Activated CD8-positive, alpha-beta memory T cell treated with anti-CD3 and anti-CD28 coated beads, Interleukin-2, amount 10 ng/mL, durations not matched to agents 7 days and 5 days (primary cell): Measurements from ENCODE around the gene USP2. TPM values are rescaled to one million over a fixed set of nuclear protein-coding genes. Genes with fewer than 3 reads are reported as not detected.
"Not testable (repeated sequence)": the region's sequence is repeated elsewhere in the genome, so short reads cannot be mapped to it uniquely, and the experiment has no call there.

Source experiments
- ATAC-seq: fragments of 150-1000 bp; cut with Tn5 transposase; one replicate; pipeline ENCODE4 v1.10.0; 2021; ENCODE audit warnings: moderate library complexity
- CTCF ChIA-PET: fragments of 350-600 bp; sonication (Branson Sonifier 250); formaldehyde crosslinking; loops from one replicate; lab custom pipeline; 2021; ENCODE audit warnings: antibody characterized with exemption; lab: Charles Lee
- DNase-seq: peaks from one replicate; pipeline ENCODE4 v3.0.0-alpha.2; 2020
- H3K27ac Mint-ChIP-seq: one replicate; pipeline ENCODE4 v1.8.0; 2021; ENCODE audit warnings: mild to moderate bottlenecking, mixed read lengths
- H3K27me3 Mint-ChIP-seq: one replicate; pipeline ENCODE4 v1.8.0; 2021; ENCODE audit warnings: mixed read lengths
- H3K36me3 Mint-ChIP-seq: one replicate; pipeline ENCODE4 v1.8.0; 2021; ENCODE audit warnings: mild to moderate bottlenecking, mixed read lengths
- H3K4me1 Mint-ChIP-seq: one replicate; pipeline ENCODE4 v1.8.0; 2021; ENCODE audit warnings: mixed read lengths
- H3K4me3 Mint-ChIP-seq: one replicate; pipeline ENCODE4 v1.8.0; 2021; ENCODE audit warnings: mild to moderate bottlenecking, moderate library complexity, mixed read lengths
- H3K9me3 Mint-ChIP-seq: one replicate; pipeline ENCODE4 v1.8.0; 2022; ENCODE audit warnings: low read depth, mixed read lengths
- total RNA-seq, 2 experiments: library from RNA; stranded (reverse); gene quantifications; one replicate each; pipeline ENCODE4 v1.2.3, GENCODE V29; 2021

The USP2 gene
- total RNA-seq, 2 experiments from 2014 or later, result 0.28 to 0.76 TPM

DNA sequence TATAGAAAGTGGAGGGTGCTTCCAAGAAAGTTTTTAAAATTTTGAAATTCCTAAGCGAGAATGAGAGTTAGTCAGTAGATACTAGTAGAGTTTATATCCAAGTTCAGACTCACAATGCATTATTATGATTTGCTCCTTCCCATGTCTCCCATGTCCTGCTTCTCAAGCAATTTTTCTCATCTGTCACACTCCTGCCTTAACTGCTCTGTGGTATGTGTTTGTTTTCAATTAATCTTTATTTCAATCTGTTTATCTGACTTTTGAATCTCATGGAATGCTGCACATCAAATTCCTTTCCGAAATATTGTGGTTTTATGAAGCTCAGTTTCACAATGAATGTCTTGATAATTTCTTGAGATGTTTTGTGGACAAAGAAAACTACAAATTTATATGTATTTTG lies 23.4 kb upstream of the USP2 start:
- DNase-seq (no peak), ATAC-seq (no peak)
- H3K4me1 Mint-ChIP-seq, result no peaks in the 10 kb centered on the region
- H3K27me3 Mint-ChIP-seq, result peaks cover 17% of the 10 kb centered on the region
- no peak overlapping the region for H3K27ac Mint-ChIP-seq
- no peak overlapping the region for H3K4me3 Mint-ChIP-seq
- H3K36me3 Mint-ChIP-seq, result no peaks in the 10 kb centered on the region
- peaks cover 5% of the 10 kb centered on the region for H3K9me3 Mint-ChIP-seq
- CTCF ChIA-PET, result no interaction called here

- H3K4me1 Mint-ChIP-seq, result no peaks in the 10 kb centered on the region
- ATAC-seq, result no peak
- no peak overlapping the region for H3K4me3 Mint-ChIP-seq
- H3K9me3 Mint-ChIP-seq, result peaks cover 17% of the 10 kb centered on the region
- H3K27ac Mint-ChIP-seq, result no peak overlapping the region
- CTCF ChIA-PET, result interaction anchor here (1.0 to 1.2 kb wide), 2 partner anchors 26 to 47 kb away, joined by 4 read pairs; no protein-coding TSS in a partner anchor
- no peak for DNase-seq
- H3K27me3 Mint-ChIP-seq, result peaks cover 34% of the 10 kb centered on the region
- no peaks in the 10 kb centered on the region for H3K36me3 Mint-ChIP-seq
Measured at GRCh38 chr11:119403021-119403420, 21.5 kb upstream of the USP2 start.

DNA sequence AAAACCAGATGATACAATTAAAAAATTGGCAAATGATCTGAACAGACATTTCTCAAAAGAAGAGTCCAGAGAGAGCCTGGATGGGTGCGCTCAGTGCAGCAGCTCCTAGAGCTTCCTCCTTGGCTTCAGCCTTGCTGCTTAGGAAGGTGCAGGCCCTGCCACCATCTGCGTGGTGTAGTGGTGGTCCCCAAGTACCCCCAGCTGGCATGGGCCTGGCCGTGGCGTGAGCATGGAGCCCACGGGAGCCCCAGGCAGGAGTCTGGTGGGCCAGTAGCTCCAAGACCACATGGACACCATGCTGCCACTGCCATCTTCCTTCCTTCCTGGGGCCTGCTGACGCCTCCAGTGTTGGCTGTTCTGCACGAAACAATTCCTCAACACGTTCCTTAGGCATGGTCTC lies 21.0 kb upstream of the USP2 start:
- no peak overlapping the region for H3K4me3 Mint-ChIP-seq
- H3K4me1 Mint-ChIP-seq, result no peaks in the 10 kb centered on the region
- CTCF ChIA-PET, result no interaction called here
- peaks cover 39% of the 10 kb centered on the region for H3K27me3 Mint-ChIP-seq
- H3K27ac Mint-ChIP-seq, result no peak overlapping the region
- H3K36me3 Mint-ChIP-seq, result peaks cover 2% of the 10 kb centered on the region
- ATAC-seq (no peak), DNase-seq (no peak)
- peaks cover 21% of the 10 kb centered on the region for H3K9me3 Mint-ChIP-seq

DNA sequence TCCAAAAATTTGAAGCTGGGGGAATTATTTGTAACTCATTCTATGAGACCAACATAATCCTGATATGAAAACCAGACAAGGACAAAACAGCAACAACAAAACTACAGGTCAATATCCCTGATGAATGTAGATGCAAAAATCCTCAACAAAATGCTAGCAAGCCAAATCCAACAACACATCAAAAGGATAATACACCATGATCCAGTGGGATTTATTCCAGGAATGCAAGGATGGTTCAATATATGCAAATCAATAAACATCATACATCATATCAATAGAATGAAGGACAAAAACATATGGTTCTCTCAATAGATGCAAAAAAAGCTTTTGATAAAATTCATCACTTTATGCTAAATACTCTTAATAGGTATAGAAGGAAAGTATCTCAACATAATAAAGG lies 19.4 kb upstream of the USP2 start:
- Mint-ChIP-seq H3K4me3 (no peak overlapping the region), H3K4me1 (no peaks in the 10 kb centered on the region), H3K27me3 (peaks cover 42% of the 10 kb centered on the region), H3K27ac (no peak overlapping the region), H3K36me3 (peaks cover 2% of the 10 kb centered on the region), H3K9me3 (peaks cover 23% of the 10 kb centered on the region)
- CTCF ChIA-PET, result interaction anchor here (1.0 to 1.6 kb wide), 2 partner anchors 19 to 45 kb away, joined by 3 to 5 read pairs; partner anchors contain the start of gene USP2
- DNase-seq, result no peak
- ATAC-seq, result no peak

DNA sequence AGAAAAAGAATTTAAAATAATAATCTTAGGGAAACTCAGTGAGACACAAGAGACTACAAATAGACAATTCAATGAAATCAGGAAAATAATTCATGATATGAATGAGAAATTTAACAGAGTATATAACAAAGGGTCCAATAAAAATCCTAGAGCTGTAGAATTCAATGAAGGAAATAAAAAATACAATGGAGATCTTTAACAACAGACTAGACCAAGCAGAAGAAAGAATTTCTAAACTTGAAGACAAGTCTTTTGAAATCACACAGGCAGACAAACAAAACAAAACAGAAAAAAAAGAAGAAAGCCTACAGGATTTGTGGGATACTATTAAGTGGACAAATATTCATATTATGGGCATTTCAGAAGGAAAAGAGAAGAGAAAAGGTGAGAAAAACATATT lies 16.2 kb upstream of the USP2 start:
- ATAC-seq, result no peak
- DNase-seq, result no peak
- no peak overlapping the region for H3K4me3 Mint-ChIP-seq
- H3K4me1 Mint-ChIP-seq, result no peaks in the 10 kb centered on the region
- CTCF ChIA-PET, result no interaction called here
- H3K27me3 Mint-ChIP-seq, result peaks cover 52% of the 10 kb centered on the region
- peaks cover 23% of the 10 kb centered on the region for H3K9me3 Mint-ChIP-seq
- no peak overlapping the region for H3K27ac Mint-ChIP-seq
- peaks cover 2% of the 10 kb centered on the region for H3K36me3 Mint-ChIP-seq

DNA sequence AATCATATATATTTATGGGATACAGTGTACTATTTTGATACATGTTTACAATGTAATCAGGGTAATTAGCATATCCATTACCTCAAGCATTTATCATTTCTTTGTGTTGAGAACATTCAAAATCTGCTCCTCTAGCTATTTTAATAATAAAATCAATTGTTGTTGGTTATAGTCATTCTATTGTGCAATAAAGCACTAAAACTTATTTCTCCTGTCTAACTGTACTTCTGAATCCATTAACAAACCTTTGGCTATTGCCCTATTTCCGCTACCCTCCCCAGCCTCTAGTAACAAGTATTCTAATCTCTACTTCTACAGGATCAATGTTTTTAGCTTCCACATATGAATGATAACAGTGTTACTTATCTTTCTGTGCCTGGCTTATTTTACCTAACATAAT lies 15.3 kb upstream of the USP2 start:
- DNase-seq (no peak), ATAC-seq (no peak)
- CTCF ChIA-PET, result no interaction called here
- Mint-ChIP-seq H3K4me3 (no peak overlapping the region), H3K4me1 (no peaks in the 10 kb centered on the region), H3K27me3 (peaks cover 51% of the 10 kb centered on the region), H3K27ac (no peak overlapping the region), H3K9me3 (peaks cover 23% of the 10 kb centered on the region), H3K36me3 (peaks cover 2% of the 10 kb centered on the region)

- no peak overlapping the region for H3K27ac Mint-ChIP-seq
- CTCF ChIA-PET, result interaction anchor here (1.2 kb wide), 1 partner anchor 10 kb away, joined by 4 read pairs; the partner anchor contains the start of gene USP2
- no peaks in the 10 kb centered on the region for H3K4me1 Mint-ChIP-seq
- H3K9me3 Mint-ChIP-seq, result no peaks in the 10 kb centered on the region
- no peak for DNase-seq
- no peaks in the 10 kb centered on the region for H3K36me3 Mint-ChIP-seq
- no peak overlapping the region for H3K4me3 Mint-ChIP-seq
- H3K27me3 Mint-ChIP-seq, result peaks cover 23% of the 10 kb centered on the region
- ATAC-seq, result no peak
Measured at GRCh38 chr11:119391275-119391674, 9.8 kb upstream of the USP2 start.

GRCh38 chr11:119389611-119390254 lies 8.2 kb upstream of the USP2 start:
- peak; percentile 42 for ATAC-seq

GRCh38 chr11:119388103-119388502 lies 6.6 kb upstream of the USP2 start:
- no peaks in the 10 kb centered on the region for H3K4me1 Mint-ChIP-seq
- DNase-seq, result no peak
- H3K9me3 Mint-ChIP-seq, result no peaks in the 10 kb centered on the region
- H3K27ac Mint-ChIP-seq, result no peak overlapping the region
- no peaks in the 10 kb centered on the region for H3K36me3 Mint-ChIP-seq
- H3K4me3 Mint-ChIP-seq, result no peak overlapping the region
- peaks cover 8% of the 10 kb centered on the region for H3K27me3 Mint-ChIP-seq
- CTCF ChIA-PET, result interaction anchor here (1.2 to 2.0 kb wide), 2 partner anchors 87 kb away, joined by 3 to 5 read pairs; no protein-coding TSS in a partner anchor
- no peak for ATAC-seq

More at GRCh38 chr11:119389611-119390254, 8.2 kb upstream of the USP2 start:
- Mint-ChIP-seq H3K9me3 (no peaks in the 10 kb centered on the region), H3K36me3 (no peaks in the 10 kb centered on the region), H3K4me3 (no peak overlapping the region), H3K4me1 (no peaks in the 10 kb centered on the region), H3K27ac (no peak overlapping the region), H3K27me3 (peaks cover 17% of the 10 kb centered on the region)
- no peak for DNase-seq
- CTCF ChIA-PET, result interaction anchor here (0.6 to 1.2 kb wide), 2 partner anchors 33 to 85 kb away, joined by 3 read pairs; no protein-coding TSS in a partner anchor

DNA sequence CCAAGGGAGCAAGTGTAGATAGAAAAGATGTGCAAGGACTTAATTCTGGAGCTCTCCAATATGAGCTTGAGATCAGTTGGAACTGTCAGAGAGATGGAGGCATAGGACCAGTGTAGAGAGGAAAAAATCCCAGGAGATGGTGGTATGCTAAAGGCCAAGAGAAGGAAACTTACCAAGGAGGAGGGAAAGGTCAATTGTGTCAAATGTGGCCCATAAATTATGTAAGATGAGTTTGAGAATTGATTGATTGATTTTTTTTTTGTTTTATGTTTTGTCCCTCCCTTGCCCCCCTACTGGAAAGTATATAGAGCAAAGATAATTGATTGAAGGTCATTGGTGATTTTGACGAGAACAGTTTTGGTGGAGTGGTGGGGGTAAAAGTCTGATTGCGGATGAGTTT lies 2.8 kb upstream of the USP2 start:
- CTCF ChIA-PET, result interaction anchor here (1.6 to 18.1 kb wide), 3 partner anchors 10 to 90 kb away, joined by 6 to 318 read pairs (median 16); no protein-coding TSS in a partner anchor
- no peak overlapping the region for H3K27ac Mint-ChIP-seq
- H3K4me1 Mint-ChIP-seq, result peaks cover 6% of the 10 kb centered on the region
- ATAC-seq, result no peak
- no peaks in the 10 kb centered on the region for H3K36me3 Mint-ChIP-seq
- no peak for DNase-seq
- H3K27me3 Mint-ChIP-seq, result peaks cover 11% of the 10 kb centered on the region
- no peak overlapping the region for H3K4me3 Mint-ChIP-seq
- no peaks in the 10 kb centered on the region for H3K9me3 Mint-ChIP-seq

DNA sequence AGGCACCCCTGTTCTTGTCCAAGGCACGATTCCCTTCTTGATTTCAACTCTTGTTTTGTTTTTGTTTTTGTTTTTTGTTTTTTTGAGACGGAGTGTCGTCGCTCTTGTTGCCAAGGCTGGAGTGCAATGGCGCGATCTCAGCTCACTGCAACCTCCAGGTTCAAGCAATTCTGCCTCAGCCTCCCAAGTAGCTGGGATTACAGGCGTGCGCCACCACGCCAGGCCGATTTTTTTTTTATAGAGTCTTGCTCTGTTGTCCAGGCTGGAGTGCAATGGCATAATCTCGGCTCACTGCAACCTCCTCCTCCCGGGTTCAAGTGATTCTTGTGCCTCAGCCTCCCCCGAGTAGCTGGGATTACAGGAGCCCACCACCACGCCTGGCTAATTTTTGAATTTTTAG lies 1.0 kb upstream of the USP2 start:
- not testable (repeated sequence) for H3K36me3 Mint-ChIP-seq, H3K4me1 Mint-ChIP-seq, H3K4me3 Mint-ChIP-seq, H3K27me3 Mint-ChIP-seq, DNase-seq, H3K9me3 Mint-ChIP-seq, ATAC-seq, H3K27ac Mint-ChIP-seq
- CTCF ChIA-PET, result interaction anchor here (1.1 to 18.1 kb wide), 6 partner anchors 8 to 274 kb away, joined by 3 to 318 read pairs (median 16); no protein-coding TSS in a partner anchor

GRCh38 chr11:119382101-119382500 lies 611 bp upstream of the USP2 start:
- H3K27me3 Mint-ChIP-seq, result peaks cover 7% of the 10 kb centered on the region
- H3K27ac Mint-ChIP-seq, result no peak overlapping the region
- no peak for ATAC-seq
- CTCF ChIA-PET, result interaction anchor here (1.2 to 18.1 kb wide), 7 partner anchors 8 to 274 kb away, joined by 3 to 318 read pairs (median 16); no protein-coding TSS in a partner anchor
- H3K36me3 Mint-ChIP-seq, result no peaks in the 10 kb centered on the region
- H3K4me3 Mint-ChIP-seq, result no peak overlapping the region
- peaks cover 9% of the 10 kb centered on the region for H3K4me1 Mint-ChIP-seq
- no peaks in the 10 kb centered on the region for H3K9me3 Mint-ChIP-seq
- no peak for DNase-seq

DNA sequence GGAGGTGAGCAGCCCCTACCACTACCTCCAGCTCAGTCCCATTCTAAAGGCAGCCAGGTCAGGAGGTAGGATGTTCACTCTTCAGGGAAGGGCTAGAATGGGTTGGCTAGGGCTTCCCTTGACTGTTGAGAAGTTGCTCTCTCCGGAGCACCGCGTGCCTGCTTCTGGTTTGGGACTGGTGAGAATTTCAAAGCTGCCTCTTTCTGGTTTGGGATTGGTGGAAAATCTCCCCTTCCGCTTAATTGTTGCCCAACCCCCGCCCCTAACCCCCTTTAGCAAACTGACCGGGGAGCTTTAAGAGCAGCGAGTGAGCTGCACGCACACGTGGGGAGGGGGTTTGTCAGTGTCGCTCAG lies 686 bp downstream of the USP2 start:
- Mint-ChIP-seq H3K36me3 (no peaks in the 10 kb centered on the region), H3K4me1 (peaks cover 9% of the 10 kb centered on the region), H3K27me3 (peaks cover 7% of the 10 kb centered on the region), H3K4me3 (no peak overlapping the region), H3K9me3 (no peaks in the 10 kb centered on the region), H3K27ac (no peak overlapping the region)
- CTCF ChIA-PET, result interaction anchor here (0.7 to 18.1 kb wide), 14 partner anchors 8 to 94 kb away, joined by 3 to 318 read pairs (median 4); no protein-coding TSS in a partner anchor
- ATAC-seq, result no peak
- DNase-seq, result no peak
